Endothelial cell of umbilical vein (primary cell): Measurements from ENCODE around the gene VIM.

ENCODE experiments used
- CTCF ChIP-seq, 2 donors: IDR thresholded peaks; 1 replicate in 1 of 2; 2 replicates in 1 of 2; pipeline ENCODE4 v1.5.1; 2011; ENCODE audit warnings: low read length in 2 of 2, mild to moderate bottlenecking in 2 of 2, moderate library complexity in 2 of 2, control low read depth in 1 of 2, inconsistent platforms in 1 of 2, low read depth in 1 of 2; ENCODE audit not compliant: insufficient read depth in 1 of 2; ENCODE audit errors: extremely low read depth in 1 of 2
- EZH2 ChIP-seq: IDR thresholded peaks from 2 replicates; pipeline ENCODE4 v1.6.1; 2012; ENCODE audit warnings: borderline replicate concordance, low read depth, mild to moderate bottlenecking, moderate library complexity, low read length, inconsistent platforms; ENCODE audit not compliant: severe bottlenecking
- MYC ChIP-seq: IDR thresholded peaks from one replicate; pipeline ENCODE4 v1.6.1; 2011; ENCODE audit warnings: mild to moderate bottlenecking, low read depth, low read length
- POLR2A ChIP-seq: IDR thresholded peaks from 2 replicates; pipeline ENCODE4 v1.6.1; 2012; ENCODE audit warnings: low read depth, mild to moderate bottlenecking, control low read depth, low read length

- TF ChIP-seq EZH2 (no peak), MYC (no peak), CTCF (IDR thresholded peaks at IDR 0.05; ENCODE audit: extremely low read depth in 1 of 2, insufficient read depth in 1 of 2, low read depth in 1 of 2, low read length in 2 of 2) (no peak), POLR2A (no peak)
These were observed 33.0 kb upstream of the VIM start for GRCh38 chr10:17195083-17195482.
